ENCODE measurements around the gene MAP4K5. TPM values are rescaled to one million over a fixed set of nuclear protein-coding genes. Genes with fewer than 3 reads are reported as not detected.

Gene MAP4K5
- total and polyA plus RNA-seq, 4 donors, result 12.4 to 105 (median 30.2) TPM

DNA sequence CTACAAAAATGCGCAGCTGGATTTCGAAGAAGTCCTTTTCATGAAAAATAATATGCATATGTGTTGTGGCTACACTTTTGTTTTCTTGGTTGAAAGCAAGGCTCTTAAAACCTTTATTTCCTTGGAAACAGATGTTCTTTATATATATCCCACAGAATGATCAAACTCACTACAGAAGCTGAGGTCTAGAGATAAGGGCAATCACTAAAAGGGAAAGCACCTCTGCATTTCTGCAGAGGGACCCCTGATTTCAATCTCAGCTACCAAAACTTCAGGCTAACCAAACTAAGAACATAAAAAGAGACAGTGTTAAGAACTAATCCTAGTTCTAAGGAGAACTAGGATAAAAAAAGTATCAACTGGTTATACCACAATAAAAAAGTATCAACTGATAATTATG is 70.3 kb downstream of the MAP4K5 start:
- 99 to 100% methylated on average over 2 of the region's 2 CpGs for WGBS, 2 donors
- no peak for DNase-seq

DNA sequence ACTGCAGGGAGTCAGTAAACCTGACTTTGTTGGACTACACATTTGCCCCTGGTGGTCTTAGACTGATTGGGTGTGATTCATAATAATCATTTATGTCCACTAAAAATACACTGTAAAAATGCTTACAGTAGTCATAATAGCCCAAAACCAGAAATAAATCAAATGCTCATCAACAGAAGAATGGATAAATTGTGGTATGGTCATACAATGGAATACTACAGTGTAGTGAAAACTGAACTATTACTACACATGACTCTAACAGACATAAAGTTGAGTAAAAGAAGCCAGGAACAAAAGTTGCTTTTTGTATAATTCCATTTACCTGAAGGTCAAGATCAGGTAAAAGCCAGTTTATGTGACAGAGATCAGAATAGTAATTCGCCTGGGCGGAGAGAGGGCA is 78.5 kb downstream of the MAP4K5 start:
- H3K36me3 ChIP-seq (ENCODE audit: control insufficient read depth in 4 of 4, insufficient read depth in 4 of 4, low read length in 4 of 4), result peaks cover 8 to 44% (median 32%) of the 10 kb centered on the region in 4 donors
- peaks cover 0 to 5% (median 0%) of the 10 kb centered on the region in 5 donors for H3K4me1 ChIP-seq (ENCODE audit: control insufficient read depth in 5 of 5, insufficient read depth in 5 of 5, low read length in 5 of 5)
- TF ChIP-seq, protein P1, sequence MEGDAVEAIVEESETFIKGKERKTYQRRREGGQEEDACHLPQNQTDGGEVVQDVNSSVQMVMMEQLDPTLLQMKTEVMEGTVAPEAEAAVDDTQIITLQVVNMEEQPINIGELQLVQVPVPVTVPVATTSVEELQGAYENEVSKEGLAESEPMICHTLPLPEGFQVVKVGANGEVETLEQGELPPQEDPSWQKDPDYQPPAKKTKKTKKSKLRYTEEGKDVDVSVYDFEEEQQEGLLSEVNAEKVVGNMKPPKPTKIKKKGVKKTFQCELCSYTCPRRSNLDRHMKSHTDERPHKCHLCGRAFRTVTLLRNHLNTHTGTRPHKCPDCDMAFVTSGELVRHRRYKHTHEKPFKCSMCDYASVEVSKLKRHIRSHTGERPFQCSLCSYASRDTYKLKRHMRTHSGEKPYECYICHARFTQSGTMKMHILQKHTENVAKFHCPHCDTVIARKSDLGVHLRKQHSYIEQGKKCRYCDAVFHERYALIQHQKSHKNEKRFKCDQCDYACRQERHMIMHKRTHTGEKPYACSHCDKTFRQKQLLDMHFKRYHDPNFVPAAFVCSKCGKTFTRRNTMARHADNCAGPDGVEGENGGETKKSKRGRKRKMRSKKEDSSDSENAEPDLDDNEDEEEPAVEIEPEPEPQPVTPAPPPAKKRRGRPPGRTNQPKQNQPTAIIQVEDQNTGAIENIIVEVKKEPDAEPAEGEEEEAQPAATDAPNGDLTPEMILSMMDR (IDR thresholded peaks at IDR 0.05; ENCODE audit: control extremely low read depth, extremely low read depth), result no peak
- ATAC-seq (ENCODE audit: insufficient read depth, low FRiP score) (no peak), DNase-seq (no peak)
- peaks cover 0 to 2% (median 0%) of the 10 kb centered on the region in 4 donors for H3K9me3 ChIP-seq (ENCODE audit: control insufficient read depth in 4 of 4, insufficient read depth in 3 of 4, low read length in 3 of 4)
- no peak overlapping the region for H3K27ac ChIP-seq (ENCODE audit: low read depth in 1 of 2, low read length in 1 of 2)
- WGBS, 2 donors, result 97 to 98% methylated on average over 2 of the region's 2 CpGs
- peak overlapping the region in 1 of 2 donors; percentile 11 for H3K9ac ChIP-seq (ENCODE audit: insufficient read depth in 1 of 2, low read length in 2 of 2)
- H3K27me3 ChIP-seq (ENCODE audit: control insufficient read depth in 3 of 3, insufficient read depth in 3 of 3, low read length in 2 of 3), result no peaks in the 10 kb centered on the region
- no peak overlapping the region for H3K4me3 ChIP-seq

More for the DNA sequence above, 70.3 kb downstream of the MAP4K5 start:
- no peak overlapping the region for H3K27ac ChIP-seq (ENCODE audit: low read depth in 1 of 2, low read length in 1 of 2)
- no peaks in the 10 kb centered on the region for H3K27me3 ChIP-seq (ENCODE audit: control insufficient read depth in 3 of 3, insufficient read depth in 3 of 3, low read length in 2 of 3)
- no peak for ATAC-seq (ENCODE audit: insufficient read depth, low FRiP score)
- no peak overlapping the region for H3K4me3 ChIP-seq
- H3K36me3 ChIP-seq (ENCODE audit: control insufficient read depth in 4 of 4, insufficient read depth in 4 of 4, low read length in 4 of 4), result peaks cover 7 to 41% (median 28%) of the 10 kb centered on the region in 4 donors
- H3K4me1 ChIP-seq (ENCODE audit: control insufficient read depth in 5 of 5, insufficient read depth in 5 of 5, low read length in 5 of 5), result no peaks in the 10 kb centered on the region
- no peaks in the 10 kb centered on the region for H3K9me3 ChIP-seq (ENCODE audit: control insufficient read depth in 4 of 4, insufficient read depth in 3 of 4, low read length in 3 of 4)
- TF ChIP-seq, protein P1 (IDR thresholded peaks at IDR 0.05; ENCODE audit: control extremely low read depth, extremely low read depth), result no peak
- no peak overlapping the region for H3K9ac ChIP-seq (ENCODE audit: insufficient read depth in 1 of 2, low read length in 2 of 2)

DNA sequence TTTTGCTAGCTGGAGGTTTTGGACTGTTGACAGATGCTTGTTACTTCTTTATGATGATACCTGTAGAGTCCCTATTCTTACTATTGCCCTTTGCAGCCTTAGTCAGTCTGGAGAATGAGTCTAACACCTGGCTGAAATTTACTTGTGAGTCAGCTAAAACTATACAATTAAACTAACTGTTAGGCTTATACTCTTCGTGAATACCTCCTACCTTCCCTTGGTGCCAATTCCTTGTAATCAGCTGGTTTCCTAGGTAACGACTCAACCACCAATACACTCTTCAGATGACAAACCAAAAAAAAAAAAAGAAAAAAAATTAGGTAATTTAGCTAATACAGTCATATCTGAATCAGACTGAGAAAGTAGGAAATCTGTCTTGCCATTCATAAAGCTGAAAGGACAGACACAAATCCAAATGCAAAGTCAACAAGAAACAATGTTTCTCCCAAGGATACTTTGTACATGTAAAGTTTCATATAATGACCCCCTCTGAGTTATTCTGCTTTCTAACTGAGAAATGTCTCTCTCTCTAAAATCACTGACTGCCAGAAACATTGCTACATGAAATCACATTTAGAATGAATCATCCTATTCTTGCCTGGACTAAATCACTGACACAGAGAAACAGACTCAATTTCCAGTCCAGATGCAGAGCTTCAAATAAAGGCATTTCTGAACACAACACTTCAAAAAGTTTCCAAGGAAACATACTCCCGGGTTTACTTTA is 79.2 kb downstream of the MAP4K5 start:
- peaks cover 0 to 5% (median 0%) of the 10 kb centered on the region in 5 donors for H3K4me1 ChIP-seq (ENCODE audit: control insufficient read depth in 5 of 5, insufficient read depth in 5 of 5, low read length in 5 of 5)
- 84 to 88% methylated on average over 3 of the region's 3 CpGs for WGBS, 2 donors
- peaks cover 0 to 2% (median 0%) of the 10 kb centered on the region in 4 donors for H3K9me3 ChIP-seq (ENCODE audit: control insufficient read depth in 4 of 4, insufficient read depth in 3 of 4, low read length in 3 of 4)
- DNase-seq (peak in 2 of 3 donors; percentile 34 to 67), ATAC-seq (ENCODE audit: insufficient read depth, low FRiP score) (peak; percentile 19)
- peak overlapping the region in 1 of 2 donors; percentile 21 for H3K27ac ChIP-seq (ENCODE audit: low read depth in 1 of 2, low read length in 1 of 2)
- H3K9ac ChIP-seq (ENCODE audit: insufficient read depth in 1 of 2, low read length in 2 of 2), result no peak overlapping the region
- TF ChIP-seq, protein P1 (IDR thresholded peaks at IDR 0.05; ENCODE audit: control extremely low read depth, extremely low read depth), result no peak
- H3K36me3 ChIP-seq (ENCODE audit: control insufficient read depth in 4 of 4, insufficient read depth in 4 of 4, low read length in 4 of 4), result peaks cover 8 to 44% (median 31%) of the 10 kb centered on the region in 4 donors
- H3K4me3 ChIP-seq, result no peak overlapping the region
- H3K27me3 ChIP-seq (ENCODE audit: control insufficient read depth in 3 of 3, insufficient read depth in 3 of 3, low read length in 2 of 3), result no peaks in the 10 kb centered on the region

All from lung (tissue), 12 donors.